Loucy (cell line): Measurements from ENCODE around the gene KAZALD1.

Source experiments
- H2AFZ ChIP-seq: fragments of 200-600 bp; sonication (generic); 2 replicates; pipeline ENCODE4 v1.6.0; 2016; ENCODE audit warnings: antibody characterized with exemption, mild to moderate bottlenecking, low read length, moderate library complexity
- H3F3A ChIP-seq: fragments of 200-600 bp; 2 replicates; pipeline ENCODE4 v1.6.0; 2016; ENCODE audit warnings: antibody characterized with exemption, low read depth, mild to moderate bottlenecking
- H3K27me3 ChIP-seq: fragments of 200-600 bp; sonication (generic); 2 replicates; pipeline ENCODE4 v1.6.1; 2014; ENCODE audit warnings: low read length, mild to moderate bottlenecking; ENCODE audit not compliant: insufficient read depth, poor library complexity, severe bottlenecking
- H3K36me3 ChIP-seq: fragments of 200-600 bp; sonication (generic); 2 replicates; pipeline ENCODE4 v1.6.1; 2016; ENCODE audit warnings: low read length; ENCODE audit not compliant: insufficient read depth
- H3K4me1 ChIP-seq: fragments of 200-600 bp; sonication (generic); 2 replicates; pipeline ENCODE4 v1.5.1; 2014; ENCODE audit warnings: low read length, mild to moderate bottlenecking; ENCODE audit not compliant: insufficient read depth, poor library complexity, severe bottlenecking
- H3K4me2 ChIP-seq: fragments of 200-600 bp; sonication (generic); 2 replicates; pipeline ENCODE4 v1.6.0; 2014; ENCODE audit warnings: antibody characterized with exemption, low read length, low read depth, mild to moderate bottlenecking; ENCODE audit not compliant: poor library complexity, severe bottlenecking
- H3K4me3 ChIP-seq: fragments of 200-600 bp; sonication (generic); 2 replicates; pipeline ENCODE4 v1.5.1; 2014; ENCODE audit warnings: low read length, mild to moderate bottlenecking, mixed read lengths; ENCODE audit not compliant: poor library complexity, severe bottlenecking
- H3K79me2 ChIP-seq: fragments of 200-600 bp; sonication (generic); 2 replicates; pipeline ENCODE4 v1.6.1; 2014; ENCODE audit warnings: low read length; ENCODE audit not compliant: insufficient read depth
- H3K9ac ChIP-seq: fragments of 200-600 bp; sonication (generic); 2 replicates; pipeline ENCODE4 v1.6.0; 2014; ENCODE audit warnings: mild to moderate bottlenecking, low read depth, low read length, moderate library complexity; ENCODE audit not compliant: poor library complexity, severe bottlenecking
- H3K9me2 ChIP-seq: fragments of 200-600 bp; sonication (generic); replicated peaks from 2 replicates; pipeline ENCODE4 v1.6.1; 2016; ENCODE audit warnings: low read depth, low read length, mixed read lengths
- H3K9me3 ChIP-seq: fragments of 200-600 bp; sonication (generic); 2 replicates; pipeline ENCODE4 v1.6.1; 2014; ENCODE audit warnings: mild to moderate bottlenecking, antibody characterized with exemption, low read length, low read depth; ENCODE audit not compliant: insufficient read depth
- H4K20me1 ChIP-seq: fragments of 200-600 bp; sonication (generic); 2 replicates; pipeline ENCODE4 v1.6.0; 2014; ENCODE audit warnings: antibody characterized with exemption, low read length, mild to moderate bottlenecking; ENCODE audit not compliant: insufficient read depth, poor library complexity, severe bottlenecking
- CTCF ChIP-seq: fragments of 200-600 bp; sonication (generic); conservative IDR thresholded peaks from 2 replicates; pipeline ENCODE4 v1.5.1; 2014; ENCODE audit warnings: mild to moderate bottlenecking, antibody characterized with exemption, low read length
- EZH2phosphoT487 ChIP-seq: fragments of 200-600 bp; IDR thresholded peaks from 2 replicates; pipeline ENCODE4 v1.6.1; 2018; ENCODE audit warnings: antibody characterized with exemption, mild to moderate bottlenecking, moderate library complexity, borderline replicate concordance

Gene KAZALD1

DNA sequence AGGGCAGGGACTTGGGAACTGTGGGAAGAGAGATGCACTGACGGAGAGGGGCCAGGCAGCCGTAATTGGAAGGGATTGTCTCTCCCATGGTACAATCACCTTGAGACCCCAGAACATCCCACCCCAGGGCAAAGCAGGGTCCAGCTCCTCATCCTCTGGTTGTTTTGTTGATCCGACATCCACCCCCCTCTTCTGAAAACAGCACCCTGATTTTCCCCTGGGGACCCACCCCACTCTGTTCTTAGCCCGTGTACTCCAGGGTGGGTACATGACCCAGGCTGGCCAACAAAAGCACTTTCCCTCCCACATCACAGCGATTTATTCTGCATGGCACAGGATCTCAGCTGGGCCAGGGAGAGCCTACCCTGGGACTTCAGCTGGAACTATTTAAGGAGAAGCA, 45.0 kb upstream of the KAZALD1 start:
- Histone ChIP-seq H3K4me1 (no peaks in the 10 kb centered on the region), H3K36me3 (no peaks in the 10 kb centered on the region), H3K4me3 (no peak overlapping the region), H4K20me1 (no peaks in the 10 kb centered on the region), H3K27me3 (no peaks in the 10 kb centered on the region), H3K79me2 (no peaks in the 10 kb centered on the region), H2AFZ (no peak overlapping the region), H3F3A (no peaks in the 10 kb centered on the region; the same call in 1 of the 2 replicates), H3K9me3 (no peaks in the 10 kb centered on the region), H3K9me2 (no peaks in the 10 kb centered on the region), H3K9ac (no peak overlapping the region), H3K4me2 (no peak overlapping the region)
- TF ChIP-seq CTCF, result no peak
- TF ChIP-seq EZH2phosphoT487, result no peak

- H3K27me3 ChIP-seq, result no peaks in the 10 kb centered on the region
- no peak overlapping the region for H3K4me3 ChIP-seq
- H3K79me2 ChIP-seq, result no peaks in the 10 kb centered on the region
- H3K4me1 ChIP-seq, result no peaks in the 10 kb centered on the region
- H3K36me3 ChIP-seq, result no peaks in the 10 kb centered on the region
- no peak overlapping the region for H3K4me2 ChIP-seq
- H3F3A ChIP-seq, result no peaks in the 10 kb centered on the region; the same call in 1 of the 2 replicates
- H3K9me2 ChIP-seq, result no peaks in the 10 kb centered on the region
- no peaks in the 10 kb centered on the region for H4K20me1 ChIP-seq
- TF ChIP-seq EZH2phosphoT487 (no peak), CTCF (no peak)
- no peak overlapping the region for H2AFZ ChIP-seq
- H3K9me3 ChIP-seq, result no peaks in the 10 kb centered on the region
- no peak overlapping the region for H3K9ac ChIP-seq
These were observed 43.6 kb upstream of the KAZALD1 start for GRCh38 chr10:101018118-101018599.

GRCh38 chr10:101018600-101019439, 43.0 kb upstream of the KAZALD1 start:
- no peaks in the 10 kb centered on the region for H3K79me2 ChIP-seq
- H3K9ac ChIP-seq, result no peak overlapping the region
- peak overlapping the region; percentile 48 for H3K4me2 ChIP-seq
- no peaks in the 10 kb centered on the region for H3K9me3 ChIP-seq
- H3F3A ChIP-seq, result no peaks in the 10 kb centered on the region; the same call in 1 of the 2 replicates
- H3K4me1 ChIP-seq, result no peaks in the 10 kb centered on the region
- H4K20me1 ChIP-seq, result no peaks in the 10 kb centered on the region
- no peak overlapping the region for H3K4me3 ChIP-seq
- no peaks in the 10 kb centered on the region for H3K36me3 ChIP-seq
- H3K9me2 ChIP-seq, result no peaks in the 10 kb centered on the region
- TF ChIP-seq CTCF, result peak; percentile 76
- TF ChIP-seq EZH2phosphoT487, result no peak
- H3K27me3 ChIP-seq, result no peaks in the 10 kb centered on the region
- H2AFZ ChIP-seq, result peak overlapping the region; percentile 62; the same call in 1 of the 2 replicates
